GM19372 (cell line): ENCODE results near the gene SRGN.
"Not testable (repeated sequence)": the region's sequence is repeated elsewhere in the genome, so short reads cannot be mapped to it uniquely, and the experiment has no call there.

Experiments used
- ATAC-seq: cut with Tn5 transposase; IDR thresholded peaks from one replicate; pipeline ENCODE4 v1.9.1; 2021; ENCODE audit warnings: mild to moderate bottlenecking, low read depth, moderate library complexity; ENCODE audit not compliant: unreplicated experiment

The SRGN gene, protein sequence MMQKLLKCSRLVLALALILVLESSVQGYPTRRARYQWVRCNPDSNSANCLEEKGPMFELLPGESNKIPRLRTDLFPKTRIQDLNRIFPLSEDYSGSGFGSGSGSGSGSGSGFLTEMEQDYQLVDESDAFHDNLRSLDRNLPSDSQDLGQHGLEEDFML

GRCh38 chr10:69087590-69088470, at the start of gene SRGN:
Gene SRGN, plus strand, starts transcription at chr10:69088103. Its CDS starts 55 bp downstream, at chr10:69088158.
- ATAC-seq: peak; percentile 52

DNA sequence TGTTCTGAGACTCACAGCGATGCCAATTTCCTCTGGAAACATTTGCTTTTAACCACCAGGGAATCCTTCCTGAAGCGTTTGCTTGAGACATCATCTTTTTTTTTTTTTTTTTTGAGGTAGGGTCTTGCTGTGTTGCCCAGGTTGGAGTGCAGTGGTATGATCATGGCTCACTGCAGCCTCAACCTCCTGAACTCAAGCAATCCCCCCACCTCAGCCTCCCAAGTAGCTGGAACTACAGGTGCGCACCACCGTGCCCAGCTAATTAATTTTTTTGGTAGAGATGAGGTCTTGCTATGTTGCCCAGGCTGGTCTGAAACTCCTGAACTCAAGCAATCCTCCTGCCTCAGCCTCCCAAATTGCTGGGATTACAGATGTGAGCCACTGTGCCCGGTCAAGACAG, 47.0 kb upstream of the SRGN start:
- not testable (repeated sequence) for ATAC-seq

- no peak for ATAC-seq
Measured at GRCh38 chr10:69042417-69042816, 45.5 kb upstream of the SRGN start.

- ATAC-seq: no peak
Measured at GRCh38 chr10:69042838-69043237, 45.1 kb upstream of the SRGN start.

- no peak for ATAC-seq
Measured at GRCh38 chr10:69043931-69044531, 43.9 kb upstream of the SRGN start.

GRCh38 chr10:69044546-69044945, 43.4 kb upstream of the SRGN start:
- no peak for ATAC-seq

DNA sequence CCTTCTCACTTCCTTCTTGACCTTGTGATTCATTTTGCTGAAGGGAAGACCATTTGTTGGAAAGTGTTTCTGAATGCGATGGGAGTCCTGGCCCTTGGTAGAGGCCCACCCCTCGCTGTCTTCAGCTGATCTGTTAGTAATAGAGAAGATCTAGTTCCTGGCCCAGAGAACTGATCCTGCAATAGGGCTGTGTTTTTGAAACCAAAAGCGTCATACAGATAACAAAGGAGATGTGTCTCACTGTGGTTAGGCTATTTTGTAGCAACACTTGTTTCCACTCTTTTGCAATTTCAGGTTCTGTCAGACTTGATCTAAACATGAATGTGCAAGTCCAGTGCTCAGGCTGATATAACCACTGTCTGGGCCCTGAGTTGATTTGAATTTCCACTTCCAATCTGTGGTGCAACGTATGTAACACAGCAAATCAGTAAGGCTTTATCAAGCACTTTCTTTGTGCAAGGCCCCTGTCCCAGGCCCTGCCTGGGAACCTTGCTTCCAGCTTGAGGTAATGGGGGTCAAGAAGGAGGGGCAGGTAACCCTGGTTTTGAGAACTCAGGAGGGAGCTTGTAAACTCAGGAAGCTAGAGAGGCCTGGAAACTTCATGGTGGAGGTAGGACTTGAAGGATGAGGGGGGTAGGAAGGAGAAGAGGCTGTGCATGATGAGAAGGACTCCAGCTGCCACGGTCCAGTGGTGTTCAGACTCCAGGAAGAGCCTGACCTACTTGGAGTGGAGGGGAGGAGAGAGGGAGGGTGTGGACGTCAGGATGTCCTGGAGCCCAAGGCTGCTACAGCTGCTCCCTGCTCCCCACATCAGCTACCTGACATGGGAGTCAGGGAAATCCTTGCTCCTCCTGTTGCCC, 42.2 kb upstream of the SRGN start:
- peak; percentile 44 for ATAC-seq

DNA sequence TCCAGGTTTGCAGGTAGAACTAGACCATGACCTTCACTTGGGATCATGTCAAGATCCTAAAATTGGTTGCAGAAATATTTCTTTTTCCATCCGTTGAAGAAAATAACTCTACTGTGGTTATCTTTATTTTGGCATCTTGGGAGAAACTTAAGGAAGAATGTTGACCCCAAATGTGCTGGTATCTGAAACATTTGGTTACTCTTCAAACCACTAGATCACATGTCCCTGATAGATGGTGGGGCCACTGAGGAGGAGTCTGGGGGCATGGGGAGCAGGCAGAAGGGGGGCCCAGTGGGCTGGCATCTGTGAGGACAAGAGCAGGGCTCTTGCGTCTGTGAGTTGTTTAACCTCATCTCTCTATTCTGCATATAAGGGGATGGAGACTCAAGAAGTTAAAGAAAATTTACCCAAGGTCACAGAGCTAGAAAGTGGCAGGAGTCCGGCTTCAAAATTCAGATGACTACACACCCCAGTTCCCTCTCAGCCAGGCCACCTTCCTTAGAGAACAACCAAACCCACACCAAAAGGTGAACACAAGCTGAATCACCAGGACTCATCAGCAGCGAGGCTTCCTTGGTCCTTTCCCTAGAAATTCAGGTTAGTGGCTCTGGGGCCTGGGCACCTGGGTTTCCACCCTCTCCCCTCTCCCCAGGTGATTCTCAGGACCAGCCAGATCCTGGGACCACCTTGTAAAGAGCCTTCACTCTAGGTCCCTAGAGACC, 40.6 kb upstream of the SRGN start:
- ATAC-seq: no peak

DNA sequence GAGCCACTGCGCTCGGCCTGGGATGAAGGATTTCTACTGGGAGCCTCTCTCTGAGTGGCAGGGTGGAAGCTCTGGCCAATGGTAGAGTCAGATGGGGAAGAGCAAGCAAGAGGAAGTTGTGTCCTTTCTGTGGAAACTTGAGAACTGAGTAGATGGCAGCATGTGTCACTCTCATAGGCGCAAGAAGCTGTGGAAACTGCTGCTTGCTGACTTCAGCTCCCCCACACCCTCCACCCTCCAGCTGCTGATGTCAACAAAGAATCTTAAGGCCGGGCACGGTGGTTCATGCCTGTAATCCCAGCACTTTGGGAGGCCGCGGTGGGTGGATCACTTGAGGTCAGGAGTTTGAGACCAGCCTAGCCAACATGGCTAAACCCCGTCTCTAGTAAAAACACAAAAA, 39.8 kb upstream of the SRGN start:
- no peak for ATAC-seq

DNA sequence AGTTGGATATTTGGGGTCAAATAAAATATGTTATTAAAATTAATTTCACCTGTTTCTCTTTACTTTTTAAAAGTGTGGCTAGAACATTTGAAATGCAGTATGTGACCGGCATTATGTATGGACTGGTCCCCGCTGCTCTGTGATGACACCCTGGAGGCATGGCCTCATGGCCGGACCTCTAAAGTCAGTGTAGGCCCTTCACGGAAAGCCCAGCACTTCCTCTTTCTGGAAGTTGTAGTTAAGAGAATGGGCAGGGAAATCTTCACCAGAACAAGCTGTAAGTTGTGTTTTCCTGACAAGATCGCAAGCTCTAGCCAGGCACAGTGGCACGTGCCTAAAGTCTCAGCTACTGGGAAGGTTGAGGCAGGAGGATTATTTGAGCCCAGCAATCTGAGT, 38.3 kb upstream of the SRGN start:
- no peak for ATAC-seq

- ATAC-seq: no peak
Measured at GRCh38 chr10:69051303-69051702, 36.6 kb upstream of the SRGN start.

DNA sequence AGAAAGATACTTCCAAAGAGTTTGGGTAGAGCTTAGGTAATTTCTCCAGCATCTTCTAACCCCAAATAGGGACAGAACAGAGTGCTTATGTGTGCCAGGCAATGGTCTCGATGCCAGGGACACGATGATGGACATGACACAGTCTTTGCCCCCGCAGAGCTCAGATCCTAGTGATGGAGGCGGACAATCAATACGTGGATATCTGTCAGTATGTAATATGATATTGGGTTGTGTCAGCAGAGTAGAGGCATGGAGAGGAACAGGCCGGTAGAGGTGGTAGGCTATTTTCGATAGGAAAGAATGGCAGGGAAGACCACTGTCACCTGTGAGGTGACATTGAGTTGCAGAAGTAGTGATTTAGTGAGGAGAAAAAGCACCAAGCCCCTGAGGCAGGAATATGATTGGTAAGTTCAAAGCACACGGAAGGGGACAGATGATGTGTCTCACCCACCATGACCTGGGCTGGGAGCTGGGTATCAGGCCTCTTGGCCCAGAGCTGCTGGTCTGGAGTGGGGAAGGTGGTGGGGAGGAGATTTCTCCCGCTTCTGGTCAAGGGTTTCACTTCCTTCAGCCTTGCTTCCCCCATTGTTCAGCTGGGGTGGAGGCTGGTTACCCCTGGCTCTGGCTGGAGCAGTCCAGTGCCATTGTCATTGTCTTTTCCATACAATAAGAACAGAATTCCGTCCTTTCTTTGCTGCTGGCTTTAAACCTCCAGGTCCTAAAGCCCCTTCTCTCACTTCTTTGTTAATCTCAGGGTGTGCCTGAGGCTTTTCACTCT, 36.0 kb upstream of the SRGN start:
- no peak for ATAC-seq

DNA sequence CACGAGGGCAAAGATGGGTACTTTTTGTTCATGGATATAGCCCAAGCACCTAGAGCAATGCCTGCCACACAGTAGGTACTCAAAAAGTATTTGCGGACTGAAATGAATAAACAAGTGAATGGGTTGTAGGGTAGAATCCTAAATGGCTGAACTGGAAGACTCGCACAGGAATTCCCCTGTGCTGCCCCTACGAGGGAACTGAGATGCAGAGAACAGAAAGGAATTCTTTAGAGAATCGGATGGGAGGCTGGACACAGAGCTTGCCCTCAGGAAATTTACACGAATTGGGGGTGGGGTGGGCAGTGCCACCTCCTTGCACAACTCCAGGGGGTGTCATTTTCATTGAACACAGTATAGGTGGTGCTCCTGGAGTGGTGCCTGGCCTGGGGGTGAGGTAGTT, 35.2 kb upstream of the SRGN start:
- no peak for ATAC-seq

- no peak for ATAC-seq
Measured at GRCh38 chr10:69055241-69055640, 32.7 kb upstream of the SRGN start.

DNA sequence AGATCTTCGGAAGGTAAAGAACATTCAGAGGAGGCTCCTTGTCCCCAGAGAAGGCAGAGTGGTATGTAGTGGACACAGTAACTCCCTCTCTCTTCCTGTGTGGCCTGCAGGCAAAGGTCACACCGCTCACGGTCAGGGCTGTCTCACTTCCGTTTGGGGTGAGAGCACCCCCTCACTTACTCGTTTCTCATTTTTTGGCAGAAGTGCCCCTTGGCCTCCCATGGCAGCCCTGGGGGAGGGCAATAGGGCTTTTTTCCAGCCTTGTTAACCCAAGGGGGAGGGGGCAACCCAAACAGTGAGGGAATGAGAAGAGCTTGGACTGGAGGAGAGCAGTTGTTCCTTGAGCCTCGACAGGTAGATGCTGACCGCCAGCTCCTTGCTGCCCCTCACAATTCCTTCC, 31.8 kb upstream of the SRGN start:
- peak; percentile 55 for ATAC-seq

- ATAC-seq: no peak
Measured at GRCh38 chr10:69056536-69057260, 31.2 kb upstream of the SRGN start.

GRCh38 chr10:69057261-69057950, 30.5 kb upstream of the SRGN start:
- ATAC-seq: no peak

DNA sequence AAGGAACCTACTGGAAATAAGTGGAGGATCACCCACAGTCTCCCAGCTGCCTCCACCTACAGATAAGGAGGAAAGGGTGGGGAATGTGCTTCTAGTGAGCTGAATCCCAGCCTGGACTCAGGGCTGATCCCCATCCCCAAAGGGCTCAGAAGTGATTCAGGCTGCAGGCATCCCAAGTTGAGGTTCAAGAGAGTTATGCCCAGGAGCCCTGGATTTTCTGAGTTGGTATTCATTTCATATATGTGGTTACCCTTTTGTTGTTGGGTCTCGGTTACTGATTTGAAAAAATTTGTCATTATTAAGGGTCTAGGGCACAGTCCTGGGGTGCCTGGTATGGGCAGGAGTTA, 30.0 kb upstream of the SRGN start:
- ATAC-seq: no peak
